A204.1 (cell line): ENCODE results near the gene AADACL3.
"Not testable (repeated sequence)": the region's sequence is repeated elsewhere in the genome, so short reads cannot be mapped to it uniquely, and the experiment has no call there.

Experiments
- FAIRE-seq: peaks from 2 replicates; lab custom pipeline; 2012; peaks lifted over from hg19 to GRCh38; lab: Jason Lieb, UNC

The AADACL3 gene

GRCh38 chr1:12714710-12715475, 1.0 kb upstream of the AADACL3 start:
- no peak for FAIRE-seq

GRCh38 chr1:12717301-12717838, 1.5 kb downstream of the AADACL3 start:
- no peak for FAIRE-seq

DNA sequence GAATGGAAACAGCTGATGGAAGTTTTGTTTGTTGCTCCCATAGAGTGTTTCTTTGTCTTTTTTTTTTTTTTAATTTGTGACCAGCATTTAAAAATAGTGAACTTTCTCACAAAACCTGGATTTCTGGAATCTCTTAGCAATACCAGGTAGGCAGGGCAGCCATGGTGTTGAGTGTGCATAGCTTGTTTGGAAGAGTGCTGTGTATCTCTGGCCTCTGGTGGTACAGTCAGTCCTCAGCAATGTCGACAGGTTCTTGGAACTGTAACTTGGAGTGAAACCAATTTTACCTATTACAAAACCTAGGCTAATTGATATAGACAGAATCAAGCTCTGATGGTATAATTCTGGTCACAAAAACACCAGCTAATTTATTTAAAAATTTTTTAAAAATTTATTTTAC, 6.7 kb downstream of the AADACL3 start:
- no peak for FAIRE-seq

- FAIRE-seq = no peak
Observed at GRCh38 chr1:12728391-12728790, 12.5 kb downstream of the AADACL3 start.

DNA sequence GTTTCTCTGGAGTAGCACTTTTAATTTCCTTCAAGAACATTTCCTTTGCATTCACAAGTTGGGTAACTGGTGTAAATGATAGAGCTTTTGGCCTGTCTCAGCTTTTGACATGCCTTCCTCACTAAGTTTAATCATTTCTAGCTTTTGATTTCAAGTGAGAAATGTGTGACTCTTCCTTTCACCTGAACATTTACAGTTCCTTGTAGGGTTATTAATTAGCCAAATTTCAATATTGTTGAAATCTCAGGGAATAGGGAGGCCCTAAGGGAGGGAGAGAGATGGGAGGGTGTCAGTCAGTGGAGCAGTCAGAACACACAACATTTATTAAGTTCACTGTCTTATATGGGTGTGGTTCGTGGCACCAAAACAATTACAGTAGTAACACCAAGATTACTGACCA, 14.2 kb downstream of the AADACL3 start:
- no peak for FAIRE-seq

GRCh38 chr1:12731084-12731483, 15.2 kb downstream of the AADACL3 start:
- not testable (repeated sequence) for FAIRE-seq

GRCh38 chr1:12734651-12735050, 18.7 kb downstream of the AADACL3 start:
- FAIRE-seq = no peak

- FAIRE-seq = no peak
Observed at GRCh38 chr1:12738934-12739333, 23.0 kb downstream of the AADACL3 start.

DNA sequence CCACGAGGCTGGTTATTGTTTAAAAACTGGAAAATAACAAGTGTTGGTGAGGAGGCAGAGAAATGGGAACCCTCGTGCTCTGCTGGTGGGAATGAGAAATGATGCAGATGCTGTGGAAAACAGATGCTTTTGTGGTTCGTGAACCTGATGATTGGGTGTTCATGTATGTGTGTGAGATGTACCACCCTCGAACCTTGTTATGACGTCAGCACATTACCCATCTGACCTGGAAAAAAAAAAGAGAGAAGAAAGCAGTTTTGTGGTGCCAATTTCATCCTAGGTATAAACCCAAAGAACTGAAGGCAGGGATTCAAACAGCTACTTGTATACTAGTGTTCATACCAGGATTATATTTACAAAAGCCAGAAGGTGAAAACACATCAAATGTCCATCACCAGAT, 23.7 kb downstream of the AADACL3 start:
- FAIRE-seq = no peak

GRCh38 chr1:12741946-12742345, 26.0 kb downstream of the AADACL3 start:
- FAIRE-seq = no peak

GRCh38 chr1:12745126-12745991, 29.4 kb downstream of the AADACL3 start:
- FAIRE-seq = no peak

DNA sequence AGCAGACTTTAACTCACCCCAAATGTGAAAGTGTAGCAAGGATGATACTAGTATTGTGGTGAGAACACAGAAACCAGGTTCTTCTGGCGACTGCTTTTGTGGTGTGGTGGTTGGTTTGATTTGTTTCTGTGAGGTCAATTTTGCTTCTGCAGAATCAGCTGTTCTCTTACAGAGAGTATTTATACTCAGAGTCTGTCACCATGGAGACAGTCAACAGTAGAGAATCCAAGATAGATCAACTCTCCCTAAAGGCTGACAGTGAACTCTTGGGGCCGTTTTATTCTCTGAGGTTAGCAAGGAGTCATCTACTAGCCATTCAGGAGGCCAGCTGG, 30.0 kb downstream of the AADACL3 start, which contains the start of gene CFAP107:
Gene CFAP107 (plus strand): TSS at position 209 of the 332 bp plus-strand sequence. CDS start 231 bp downstream, outside the sequence.
- FAIRE-seq = no peak

GRCh38 chr1:12748778-12749355, 33.0 kb downstream of the AADACL3 start:
- no peak for FAIRE-seq

DNA sequence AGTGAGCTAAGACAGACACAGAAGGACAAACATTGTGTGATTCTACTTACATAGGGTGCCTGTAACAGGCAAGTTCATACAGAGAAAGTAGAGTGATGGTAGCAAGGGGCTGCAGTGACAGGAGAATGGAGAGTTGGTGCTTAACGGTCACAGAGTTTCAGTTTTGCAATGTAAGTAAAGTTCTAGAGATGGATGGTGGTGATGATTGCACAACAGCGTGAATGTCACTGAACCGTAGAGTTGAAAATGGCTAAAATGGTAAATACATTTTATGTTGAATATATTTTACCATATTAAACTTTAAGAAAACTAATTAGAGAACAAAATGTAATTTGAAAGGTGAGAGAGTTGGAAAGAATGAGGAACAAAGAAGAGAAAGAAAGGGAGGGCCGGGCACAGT, 38.8 kb downstream of the AADACL3 start:
- no peak for FAIRE-seq

DNA sequence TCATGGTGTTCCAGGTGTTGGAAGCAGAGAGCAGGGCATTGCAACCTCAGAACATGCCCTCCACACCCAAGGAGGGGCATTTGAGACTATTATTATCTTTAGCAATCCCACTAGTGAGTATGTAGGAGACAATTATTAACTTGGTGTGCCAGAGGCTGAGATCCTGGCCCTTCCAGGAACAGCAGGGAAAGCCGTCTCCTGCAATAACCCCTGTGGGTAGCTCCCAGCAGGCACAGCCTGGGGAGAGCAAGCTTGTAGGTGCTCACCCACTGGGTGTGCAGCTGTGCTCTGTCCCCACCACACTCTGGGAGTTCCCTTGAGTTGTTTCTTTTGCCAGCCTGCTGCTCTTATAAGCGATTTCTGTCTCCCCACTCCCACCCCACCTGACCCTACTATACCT, 40.4 kb downstream of the AADACL3 start:
- FAIRE-seq = no peak

DNA sequence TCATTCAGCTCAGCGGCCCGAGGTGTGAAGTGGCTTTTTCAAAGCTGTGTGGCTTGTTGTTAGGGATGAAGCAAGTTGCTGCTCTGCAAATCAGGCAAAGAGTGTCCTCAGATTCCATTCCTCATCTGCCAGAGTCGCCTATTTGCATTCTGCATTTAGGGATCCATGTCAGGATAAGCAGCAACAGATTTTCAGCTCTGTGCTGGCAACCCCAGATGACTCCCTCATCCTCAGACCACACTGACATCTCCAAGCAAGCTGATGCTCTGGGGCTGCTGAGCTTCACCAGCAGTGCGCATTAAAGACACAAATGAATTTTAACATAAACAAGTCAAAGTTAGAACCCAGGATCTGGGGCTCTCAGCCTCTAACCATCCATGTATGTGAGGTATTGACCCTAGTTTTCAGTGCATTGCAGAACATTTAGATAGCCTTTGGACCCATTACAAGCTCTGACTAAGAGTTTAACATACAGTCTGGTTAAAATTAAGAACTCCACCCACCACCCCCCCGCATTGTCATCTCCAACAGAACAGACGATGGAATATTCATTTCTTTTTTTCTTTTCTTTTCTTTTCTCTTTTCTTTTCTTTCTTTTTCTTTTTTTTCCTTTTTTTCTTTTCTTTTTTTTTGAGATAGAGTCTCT, 41.0 kb downstream of the AADACL3 start:
- no peak for FAIRE-seq

DNA sequence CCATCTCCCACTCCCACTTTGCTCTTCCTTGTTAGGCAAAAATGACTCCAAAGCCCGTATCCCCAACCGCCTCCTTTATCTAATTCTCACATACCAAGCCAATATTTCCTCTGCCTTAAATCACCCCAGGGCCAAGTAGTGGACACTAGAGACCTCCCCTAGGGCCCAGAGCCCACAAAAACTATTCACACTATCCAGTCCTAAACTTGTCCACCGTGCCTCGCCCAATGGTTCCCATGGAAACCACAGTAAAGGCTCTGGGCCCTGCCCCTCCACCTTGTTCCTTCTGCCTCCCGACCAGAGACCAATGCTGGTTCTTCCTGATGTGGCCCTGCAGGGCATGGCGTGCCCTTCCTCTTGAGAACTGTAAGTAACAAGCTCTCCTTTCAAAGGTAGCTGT, 41.9 kb downstream of the AADACL3 start:
- no peak for FAIRE-seq

GRCh38 chr1:12760256-12760795, 44.4 kb downstream of the AADACL3 start:
- no peak for FAIRE-seq

DNA sequence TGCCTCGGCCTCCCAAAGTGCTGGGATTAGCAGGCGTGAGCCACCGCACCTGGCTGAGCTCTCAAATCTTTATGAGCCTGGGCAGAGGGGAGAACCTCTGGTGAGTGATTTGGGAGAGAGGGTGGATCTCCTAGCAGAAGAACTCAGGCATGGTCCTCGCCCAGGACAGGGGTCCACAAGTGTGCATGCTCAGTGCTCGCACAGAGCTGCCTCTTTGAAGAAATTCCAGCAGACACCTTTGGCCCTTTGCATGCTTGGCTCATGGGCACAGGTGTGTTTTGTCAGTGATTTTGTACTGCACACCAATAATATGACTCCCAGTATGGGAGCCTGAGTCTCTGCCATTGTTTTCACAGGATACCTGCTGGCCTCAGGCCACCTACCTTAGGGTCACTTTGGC, 45.9 kb downstream of the AADACL3 start:
- FAIRE-seq = no peak

DNA sequence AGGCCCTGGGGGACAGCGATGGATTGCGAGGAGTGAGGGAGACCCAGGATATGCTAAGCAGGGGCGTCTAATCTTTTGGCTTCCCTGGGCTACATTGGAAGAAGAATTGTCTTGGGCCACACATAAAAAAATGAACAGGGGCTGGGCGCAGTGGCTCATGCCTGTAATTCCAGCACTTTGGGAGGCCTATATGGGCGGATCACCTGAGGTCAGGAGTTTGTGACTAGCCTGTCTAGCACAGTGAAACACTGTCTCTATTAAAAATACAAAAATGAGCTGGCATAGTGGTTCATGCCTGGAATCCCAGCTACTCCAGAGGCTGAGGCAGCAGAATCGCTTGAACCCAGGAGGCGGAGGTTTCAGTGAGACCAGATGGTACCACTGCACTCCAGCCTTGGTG, 46.9 kb downstream of the AADACL3 start:
- no peak for FAIRE-seq

DNA sequence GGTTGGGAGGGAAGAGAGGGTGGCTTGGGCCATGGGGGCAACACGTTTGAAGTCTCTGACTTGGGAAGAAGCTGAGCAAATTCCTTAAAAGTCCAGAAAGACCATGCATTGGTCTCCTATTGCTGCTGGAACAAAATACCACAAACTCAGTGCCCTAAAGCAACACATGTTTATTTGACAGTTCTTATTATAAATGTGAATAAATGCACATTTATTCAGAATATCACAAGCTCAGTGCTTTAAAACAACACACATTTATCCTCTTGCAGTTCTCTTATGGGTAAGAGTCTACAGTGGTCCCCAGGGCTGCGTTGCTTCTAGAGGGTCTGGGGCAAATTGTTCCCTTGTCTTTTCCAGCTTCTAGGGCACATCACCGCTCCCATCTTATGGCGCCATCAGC, 47.6 kb downstream of the AADACL3 start:
- no peak for FAIRE-seq

GRCh38 chr1:12764016-12764415, 48.1 kb downstream of the AADACL3 start:
- FAIRE-seq = no peak
